Measurements from ENCODE around the gene NUMB.

DNA sequence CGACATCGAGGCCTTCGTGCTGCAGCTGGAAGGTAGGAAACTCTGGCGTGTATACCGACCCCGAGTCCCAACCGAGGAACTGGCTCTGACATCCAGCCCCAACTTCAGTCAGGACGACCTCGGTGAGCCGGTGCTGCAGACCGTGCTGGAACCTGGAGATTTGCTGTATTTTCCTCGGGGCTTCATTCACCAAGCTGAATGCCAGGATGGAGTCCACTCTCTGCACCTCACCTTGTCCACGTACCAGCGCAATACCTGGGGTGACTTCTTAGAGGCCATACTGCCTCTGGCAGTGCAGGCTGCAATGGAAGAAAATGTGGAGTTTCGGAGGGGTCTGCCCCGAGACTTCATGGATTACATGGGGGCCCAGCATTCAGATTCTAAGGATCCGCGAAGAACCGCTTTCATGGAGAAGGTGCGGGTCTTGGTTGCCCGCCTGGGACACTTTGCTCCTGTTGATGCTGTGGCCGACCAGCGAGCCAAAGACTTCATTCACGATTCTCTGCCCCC, 33.8 kb upstream of the NUMB start:
- TF ChIP-seq POLR2A (IDR thresholded peaks at IDR 0.05) (no peak), CTCF (IDR thresholded peaks at IDR 0.05) (no peak)

All from adrenal gland (tissue), 5 donors.